Measurements from ENCODE around the gene NLRP9.
A peak's percentile ranks its signal among the peaks of the same experiment; 100 is the strongest.

The NLRP9 gene

GRCh38 chr19:55671054-55671378 lies 67.2 kb downstream of the NLRP9 start:
- Histone ChIP-seq H3K4me3 (ENCODE audit: low read length) (no peak overlapping the region), H3K27me3 (ENCODE audit: control insufficient read depth, low read length) (no peaks in the 10 kb centered on the region), H3K27ac (ENCODE audit: low read depth, low read length) (no peak overlapping the region), H3K36me3 (ENCODE audit: control insufficient read depth, low read length) (peaks cover 85% of the 10 kb centered on the region), H3K9me2 (replicated peaks; ENCODE audit: control insufficient read depth, low read length) (no peaks in the 10 kb centered on the region), H3K9me3 (ENCODE audit: control insufficient read depth, insufficient read depth, low read length) (no peaks in the 10 kb centered on the region), H3K4me2 (ENCODE audit: low read length) (no peak overlapping the region), H3K79me2 (ENCODE audit: control insufficient read depth, low read length) (peaks cover 93% of the 10 kb centered on the region), H4K20me1 (ENCODE audit: control insufficient read depth, insufficient read depth, low read depth, low read length) (peaks cover 26% of the 10 kb centered on the region), H3K4me1 (ENCODE audit: control insufficient read depth, low read length) (peaks cover 35% of the 10 kb centered on the region), H3F3A (ENCODE audit: control insufficient read depth, insufficient read depth) (peaks cover 31% of the 10 kb centered on the region)
- no peak for TF ChIP-seq CTCF (IDR thresholded peaks at IDR 0.05; ENCODE audit: low read depth, low read length, poor library complexity, severe bottlenecking)
- no peak for TF ChIP-seq EZH2phosphoT487 (IDR thresholded peaks at IDR 0.05; ENCODE audit: borderline replicate concordance, low read length)

- 0 out of 2 replicates have a peak overlapping the region, but pooled peaks have one; percentile 4 for H3K4me2 ChIP-seq (ENCODE audit: low read length)
- H3K9me3 ChIP-seq (ENCODE audit: control insufficient read depth, insufficient read depth, low read length), result no peaks in the 10 kb centered on the region
- peaks cover 85% of the 10 kb centered on the region for H3K36me3 ChIP-seq (ENCODE audit: control insufficient read depth, low read length)
- peaks cover 35% of the 10 kb centered on the region for H3K4me1 ChIP-seq (ENCODE audit: control insufficient read depth, low read length)
- TF ChIP-seq CTCF (IDR thresholded peaks at IDR 0.05; ENCODE audit: low read depth, low read length, poor library complexity, severe bottlenecking), result no peak
- TF ChIP-seq EZH2phosphoT487 (IDR thresholded peaks at IDR 0.05; ENCODE audit: borderline replicate concordance, low read length), result no peak
- no peaks in the 10 kb centered on the region for H3K27me3 ChIP-seq (ENCODE audit: control insufficient read depth, low read length)
- no peaks in the 10 kb centered on the region for H3K9me2 ChIP-seq (replicated peaks; ENCODE audit: control insufficient read depth, low read length)
- H3F3A ChIP-seq (ENCODE audit: control insufficient read depth, insufficient read depth), result peaks cover 31% of the 10 kb centered on the region
- H3K79me2 ChIP-seq (ENCODE audit: control insufficient read depth, low read length), result peaks cover 93% of the 10 kb centered on the region
- H3K27ac ChIP-seq (ENCODE audit: low read depth, low read length), result no peak overlapping the region
- H3K4me3 ChIP-seq (ENCODE audit: low read length), result no peak overlapping the region
- H4K20me1 ChIP-seq (ENCODE audit: control insufficient read depth, insufficient read depth, low read depth, low read length), result peaks cover 26% of the 10 kb centered on the region
These were observed 67.7 kb downstream of the NLRP9 start for GRCh38 chr19:55670280-55671053.

GRCh38 chr19:55669418-55670279 lies 68.6 kb downstream of the NLRP9 start:
- no peak overlapping the region for H3K4me3 ChIP-seq (ENCODE audit: low read length)
- peaks cover 26% of the 10 kb centered on the region for H4K20me1 ChIP-seq (ENCODE audit: control insufficient read depth, insufficient read depth, low read depth, low read length)
- H3K4me2 ChIP-seq (ENCODE audit: low read length), result no peak overlapping the region
- TF ChIP-seq CTCF (IDR thresholded peaks at IDR 0.05; ENCODE audit: low read depth, low read length, poor library complexity, severe bottlenecking), result no peak
- no peak for TF ChIP-seq EZH2phosphoT487 (IDR thresholded peaks at IDR 0.05; ENCODE audit: borderline replicate concordance, low read length)
- no peak overlapping the region for H3K27ac ChIP-seq (ENCODE audit: low read depth, low read length)
- H3K27me3 ChIP-seq (ENCODE audit: control insufficient read depth, low read length), result no peaks in the 10 kb centered on the region
- H3K36me3 ChIP-seq (ENCODE audit: control insufficient read depth, low read length), result peaks cover 85% of the 10 kb centered on the region
- peaks cover 34% of the 10 kb centered on the region for H3K4me1 ChIP-seq (ENCODE audit: control insufficient read depth, low read length)
- no peaks in the 10 kb centered on the region for H3K9me2 ChIP-seq (replicated peaks; ENCODE audit: control insufficient read depth, low read length)
- peaks cover 31% of the 10 kb centered on the region for H3F3A ChIP-seq (ENCODE audit: control insufficient read depth, insufficient read depth)
- H3K79me2 ChIP-seq (ENCODE audit: control insufficient read depth, low read length), result peaks cover 94% of the 10 kb centered on the region
- no peaks in the 10 kb centered on the region for H3K9me3 ChIP-seq (ENCODE audit: control insufficient read depth, insufficient read depth, low read length)
